ENCODE results near the gene NACAD.
A peak's percentile ranks its signal among the peaks of the same experiment; 100 is the strongest.

NACAD gene

DNA sequence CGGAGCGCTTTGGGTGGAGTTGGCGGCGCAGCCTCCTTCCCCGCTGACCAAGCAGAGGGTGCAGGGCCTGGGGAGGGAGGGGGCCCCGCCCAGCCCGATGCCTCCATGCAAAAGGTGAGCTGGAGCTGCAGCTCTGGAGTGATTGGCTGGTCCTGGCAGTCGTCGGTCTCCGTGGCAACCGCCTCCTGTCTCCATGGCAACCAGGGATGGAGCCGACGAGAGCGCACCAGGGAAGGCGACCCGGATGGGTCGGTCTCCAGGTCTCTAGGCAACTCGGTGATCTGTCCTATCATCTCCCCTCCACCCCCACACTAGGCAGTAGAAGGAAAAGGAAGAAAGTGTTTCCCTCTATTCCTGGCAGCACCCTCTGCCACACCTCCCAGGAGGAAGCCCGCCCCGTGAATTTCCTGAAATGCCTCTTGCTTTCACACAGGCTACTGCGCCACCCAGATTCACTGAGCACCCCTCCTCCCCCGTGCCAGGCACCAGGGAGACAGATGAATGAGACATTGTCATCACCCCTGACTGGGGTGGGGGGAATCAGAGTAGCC lies 647 bp upstream of the NACAD start:
- peak; percentile 78 to 99 (median 94) for DNase-seq

DNA sequence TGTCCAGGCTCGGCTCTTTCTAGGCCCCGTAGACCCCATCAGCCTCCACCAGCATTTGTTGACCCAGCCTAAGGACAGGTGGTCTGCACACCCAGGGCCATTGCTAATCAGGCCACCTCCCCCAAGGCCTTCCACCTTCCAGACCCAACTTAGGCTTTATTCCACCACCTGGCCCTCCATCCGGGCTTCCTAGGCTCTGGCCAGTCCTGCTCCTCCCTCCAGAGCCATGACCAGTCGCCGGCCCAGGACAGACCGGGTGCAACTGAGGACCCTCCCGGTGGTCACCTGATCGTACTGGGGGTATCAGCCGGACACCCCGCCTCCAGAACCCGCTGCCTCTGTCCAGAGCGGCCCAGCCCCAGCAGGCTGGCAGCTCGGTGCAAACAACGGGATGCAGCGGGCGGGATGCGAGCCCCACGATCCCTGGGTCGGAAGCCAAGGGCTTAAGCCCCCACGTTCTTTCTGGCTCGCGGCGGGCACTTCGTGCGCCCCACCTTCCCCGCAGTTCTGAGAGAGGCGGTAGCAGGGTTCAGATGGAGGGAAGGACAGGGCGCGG lies 545 bp downstream of the NACAD start:
- DNase-seq: peak in 8 of 51 donors; percentile 19 to 66 (median 32)

DNA sequence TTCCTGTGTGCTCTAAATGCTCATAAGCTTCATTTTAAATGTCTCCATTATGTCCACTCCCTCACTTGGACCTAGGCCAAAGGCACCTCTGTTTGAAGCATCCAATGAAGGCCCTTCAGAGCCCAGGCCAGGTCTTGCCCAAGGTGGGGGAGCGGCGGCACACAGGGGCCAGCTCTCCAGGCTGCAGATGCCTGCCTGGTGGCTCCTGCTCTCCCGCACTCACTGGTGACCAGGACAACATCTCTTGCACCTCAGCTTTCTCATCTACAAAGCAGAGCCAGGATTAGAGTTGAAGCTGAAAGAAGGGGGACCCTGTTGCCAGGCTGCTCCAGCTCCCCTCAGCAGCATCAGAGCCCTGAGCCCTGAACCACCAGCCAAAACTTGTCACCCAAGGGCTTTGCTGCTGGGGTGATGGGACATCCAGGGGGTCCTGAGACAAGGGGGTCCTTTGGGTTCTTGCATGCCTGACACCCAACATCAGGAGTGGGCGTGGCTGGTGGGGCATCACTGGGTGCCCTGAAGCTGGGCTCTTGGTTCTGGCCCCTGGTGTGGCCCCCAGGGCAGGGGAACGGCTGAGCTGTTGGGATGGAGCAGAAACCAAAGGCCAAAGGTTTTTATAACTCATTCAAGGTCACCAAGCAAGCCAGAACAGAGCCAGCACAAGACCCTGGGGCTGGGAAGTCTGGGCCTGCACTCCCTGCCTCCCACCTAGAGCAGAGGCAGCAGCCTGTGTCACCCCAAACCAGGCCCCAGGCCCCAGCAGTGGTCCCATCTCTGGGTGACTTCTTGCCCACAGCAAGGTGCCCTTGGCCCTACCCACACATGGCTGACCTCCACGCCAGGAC lies 1.2 kb downstream of the NACAD start:
- peak in 1 of 51 donors; percentile 15 for DNase-seq

DNA sequence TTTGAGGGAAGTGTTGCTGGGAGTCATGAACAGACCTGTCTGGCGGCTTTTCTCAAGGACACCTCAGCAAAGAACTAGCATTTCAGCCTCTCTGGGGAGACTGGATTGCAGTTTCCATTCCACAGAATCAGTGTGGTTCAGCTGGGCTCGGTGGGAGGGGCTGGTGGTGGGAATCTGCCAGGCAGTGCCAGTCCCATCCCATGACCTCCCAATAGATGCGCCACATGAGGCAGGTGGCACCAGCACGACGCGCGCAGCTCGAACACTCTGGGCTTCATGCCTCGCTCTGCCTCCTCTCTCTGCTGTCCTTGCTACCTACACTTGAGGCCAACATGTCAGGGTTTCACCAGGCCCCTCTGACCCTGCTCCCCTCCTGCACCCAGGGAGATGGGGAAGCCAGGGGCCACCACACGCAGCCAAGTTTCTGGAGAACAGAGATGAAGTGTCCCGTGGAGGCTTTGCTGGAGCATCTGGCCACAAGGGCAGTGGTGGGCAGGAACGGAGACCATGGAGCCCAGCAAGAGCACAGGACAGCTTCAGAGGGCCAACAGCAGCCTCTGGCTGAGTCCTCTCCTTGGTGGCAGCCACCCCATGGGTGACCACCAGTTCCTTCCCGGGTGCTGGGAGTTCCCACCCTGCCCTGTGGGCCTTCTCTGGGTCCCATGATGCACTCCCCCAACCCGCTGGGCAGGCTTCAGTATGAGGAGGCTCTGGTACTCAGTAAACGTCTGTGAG lies 2.3 kb downstream of the NACAD start:
- DNase-seq: peak in 40 of 51 donors; percentile 4 to 92 (median 64)

DNA sequence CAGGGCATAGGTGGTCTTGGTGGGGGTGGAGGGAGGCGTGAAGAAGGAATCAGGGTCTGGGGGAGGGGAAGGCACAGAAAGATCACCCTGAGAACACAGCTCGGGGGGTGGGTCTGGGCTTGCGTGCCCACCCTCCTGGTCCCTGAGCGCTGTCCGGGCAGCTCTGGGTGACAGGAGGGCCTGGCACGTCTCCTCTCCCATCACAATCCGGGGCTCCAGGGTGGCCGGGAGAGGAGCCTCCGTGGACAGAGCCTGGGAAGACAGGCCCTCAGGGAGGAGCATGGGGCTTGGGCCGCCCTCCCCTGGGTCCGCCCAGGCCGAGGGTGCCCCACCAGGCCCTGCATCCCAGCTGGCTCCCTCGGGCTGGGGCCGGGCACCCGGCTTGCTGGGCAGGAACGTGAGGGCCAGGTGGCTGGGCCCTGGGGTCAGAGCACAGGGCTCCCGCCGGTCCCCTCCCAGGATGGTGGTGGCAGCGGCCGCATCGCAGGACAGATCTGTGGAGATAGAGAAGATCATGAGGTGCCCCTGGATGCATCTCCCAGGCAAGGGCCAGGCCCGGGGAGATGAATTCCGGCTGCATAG lies 3.1 kb downstream of the NACAD start:
- peak in 1 of 51 donors; percentile 24 for DNase-seq

DNA sequence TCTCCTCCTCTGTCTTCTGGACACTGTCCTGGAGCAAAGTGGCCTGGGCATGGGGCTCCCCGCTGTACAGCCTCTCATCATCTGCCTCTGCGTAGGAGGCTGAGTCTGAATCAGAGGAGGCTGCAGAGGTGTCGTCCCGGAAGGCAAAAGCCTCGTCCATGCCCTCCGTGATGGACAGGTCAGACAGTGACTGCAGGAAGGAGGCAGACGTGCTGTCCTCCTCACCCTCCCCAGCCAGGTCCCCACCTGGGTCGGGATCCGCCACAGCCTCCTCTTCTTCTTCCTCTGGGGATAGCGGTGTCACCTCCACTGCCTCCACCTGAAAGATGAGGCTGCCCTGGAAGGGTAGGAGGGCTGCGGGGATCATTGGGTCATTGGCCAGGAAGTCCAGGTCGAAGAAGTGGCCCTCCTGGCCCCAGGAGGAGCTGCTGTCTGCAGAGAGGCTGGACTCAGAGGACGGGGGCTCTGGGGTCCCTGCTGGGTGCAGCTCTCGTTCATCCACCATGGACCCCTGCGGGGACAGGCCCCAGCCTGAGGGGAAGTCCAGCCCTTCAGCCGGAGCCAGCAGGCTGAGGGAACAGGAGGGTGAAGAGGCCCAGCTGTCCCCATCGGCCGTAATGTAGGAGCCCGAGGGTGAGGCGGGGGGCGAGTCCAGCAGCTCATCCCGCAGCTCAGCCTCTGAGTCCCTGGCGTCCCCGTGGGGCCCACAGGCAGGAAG lies 3.7 kb downstream of the NACAD start:
- DNase-seq: no peak

DNA sequence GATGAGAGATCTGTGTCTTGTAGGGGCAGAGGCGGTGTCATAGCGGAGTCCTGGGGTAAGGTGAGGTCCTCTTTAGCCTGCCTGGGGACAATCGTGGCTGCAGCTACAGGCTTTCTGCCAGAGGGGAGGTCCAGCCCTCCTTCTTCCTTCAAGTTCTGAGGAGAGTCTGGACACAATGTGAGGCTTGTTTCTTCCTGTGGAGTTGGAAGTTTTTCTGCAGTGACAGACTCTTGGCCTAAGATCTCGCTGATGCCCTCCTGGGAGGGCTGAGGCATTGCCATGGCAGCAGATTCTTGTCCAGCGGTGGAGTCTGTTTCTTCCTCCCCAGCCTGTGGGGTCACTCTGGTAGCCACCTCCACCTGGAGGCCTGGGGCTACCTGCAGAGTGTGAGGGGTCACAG lies 4.4 kb downstream of the NACAD start:
- no peak for DNase-seq

DNA sequence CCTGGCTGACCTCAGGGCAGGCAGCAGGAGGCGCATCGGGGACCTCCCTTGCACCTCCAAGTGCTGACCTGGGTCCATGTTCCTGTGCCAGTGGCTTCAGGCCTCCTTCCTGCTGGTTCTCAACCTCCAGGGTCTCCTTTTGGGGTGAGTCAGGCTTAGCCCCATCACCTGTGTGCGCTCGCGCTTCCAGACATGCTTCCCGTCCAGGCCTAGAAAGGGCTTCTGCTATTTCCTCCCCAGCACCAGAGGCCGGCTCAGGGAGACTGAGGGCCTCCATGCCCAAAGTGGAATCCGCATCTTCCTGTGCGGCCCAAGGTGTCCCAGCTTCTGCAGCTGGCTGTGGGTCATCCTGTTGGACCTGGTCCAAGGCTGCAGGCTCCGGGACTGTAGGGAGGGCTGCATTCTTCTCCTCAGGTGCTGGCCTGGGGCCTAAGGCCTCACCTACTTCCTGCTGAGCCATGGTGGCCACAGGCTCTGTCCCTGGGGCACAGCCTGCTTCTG lies 5.9 kb downstream of the NACAD start:
- DNase-seq: no peak

DNA sequence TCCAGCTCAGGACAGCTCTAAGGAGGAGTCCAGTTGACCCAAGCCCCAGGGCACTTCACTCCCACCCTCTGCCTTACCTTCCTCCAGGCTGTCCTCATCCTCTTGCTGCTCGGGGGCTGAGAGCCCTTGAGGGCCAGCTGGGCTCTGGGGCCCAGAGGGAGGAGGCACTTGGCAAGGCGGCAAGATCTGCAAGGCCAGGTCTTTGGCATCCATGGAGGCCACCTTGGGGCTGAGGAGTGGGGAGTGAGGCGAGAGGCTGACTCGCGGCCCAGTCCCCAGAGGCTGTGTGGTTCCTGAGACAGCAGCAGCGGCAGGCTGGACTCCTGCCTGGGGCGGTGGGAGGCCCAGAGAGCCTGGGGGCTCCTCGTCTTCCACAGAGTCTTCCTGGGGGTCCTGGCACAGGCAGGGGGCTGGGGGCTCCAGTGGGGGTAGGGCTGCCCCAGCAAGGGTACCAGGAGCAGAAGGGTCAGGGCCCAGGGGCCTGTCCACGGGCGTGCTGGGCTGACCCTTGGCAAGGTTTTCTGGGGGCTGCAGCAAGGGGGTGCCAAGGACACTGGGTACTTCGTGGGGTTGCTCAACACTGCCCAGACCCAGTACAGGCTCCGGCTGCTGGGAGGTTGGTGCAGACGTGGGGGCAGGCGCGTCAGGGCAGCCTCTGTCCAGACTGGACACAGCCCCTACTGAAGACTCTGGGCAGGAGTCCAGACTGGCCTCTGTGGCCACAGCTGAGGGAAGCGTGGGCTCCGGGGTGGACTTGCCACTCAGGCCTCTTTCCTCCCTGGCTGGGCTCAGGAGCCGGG lies 6.5 kb downstream of the NACAD start:
- DNase-seq: peak in 40 of 51 donors; percentile 5 to 88 (median 54)

DNA sequence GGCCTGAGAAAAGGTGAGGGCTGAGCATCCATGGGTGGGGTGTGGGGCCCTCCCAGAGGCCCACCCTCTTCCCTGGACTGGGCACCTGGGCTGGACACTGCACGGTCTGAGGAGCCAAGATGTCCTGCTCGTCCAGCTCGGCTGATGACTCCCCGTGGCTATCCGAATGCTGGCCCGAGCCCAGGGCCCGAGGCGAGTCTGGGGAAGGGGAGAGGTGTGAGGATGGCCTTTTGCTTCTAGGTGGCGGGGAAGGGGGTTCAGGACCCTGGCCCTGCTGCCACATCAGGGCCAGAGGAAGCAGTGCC lies 7.1 kb downstream of the NACAD start:
- DNase-seq: no peak

DNA sequence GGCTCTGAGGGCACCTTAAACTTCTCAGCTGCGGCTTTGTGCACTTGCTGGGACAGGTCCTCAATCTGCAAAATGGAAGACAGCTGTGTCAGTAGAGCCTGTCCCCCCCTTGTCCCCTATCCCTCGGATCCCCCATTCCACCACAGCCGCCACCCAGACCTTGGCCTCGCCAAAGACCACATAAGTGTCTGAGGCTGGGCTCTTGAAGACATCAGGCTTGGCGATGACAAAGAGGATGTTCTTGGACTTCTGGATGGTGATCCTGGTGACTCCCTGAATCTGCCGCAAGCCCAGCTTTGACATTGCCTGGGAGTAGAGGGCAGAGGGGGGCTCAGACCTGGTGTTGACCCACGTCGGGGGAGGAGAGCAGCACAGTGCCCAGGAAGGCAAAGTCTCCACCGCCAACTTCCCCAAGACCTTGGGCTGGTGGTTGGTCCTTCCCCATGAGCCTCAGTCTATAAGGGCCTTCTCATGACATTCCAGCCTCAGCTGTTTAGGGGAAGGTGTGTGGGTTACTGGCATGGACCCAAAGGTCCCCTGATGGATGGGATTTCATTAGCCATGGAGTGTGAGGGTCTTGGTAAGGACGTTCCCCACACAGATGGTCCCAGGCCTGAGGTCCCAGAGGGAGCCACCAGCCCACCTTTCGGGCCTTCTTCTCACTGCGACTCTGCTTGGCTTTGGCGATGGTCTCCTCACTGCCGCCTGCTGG lies 7.7 kb downstream of the NACAD start:
- DNase-seq: no peak

DNA sequence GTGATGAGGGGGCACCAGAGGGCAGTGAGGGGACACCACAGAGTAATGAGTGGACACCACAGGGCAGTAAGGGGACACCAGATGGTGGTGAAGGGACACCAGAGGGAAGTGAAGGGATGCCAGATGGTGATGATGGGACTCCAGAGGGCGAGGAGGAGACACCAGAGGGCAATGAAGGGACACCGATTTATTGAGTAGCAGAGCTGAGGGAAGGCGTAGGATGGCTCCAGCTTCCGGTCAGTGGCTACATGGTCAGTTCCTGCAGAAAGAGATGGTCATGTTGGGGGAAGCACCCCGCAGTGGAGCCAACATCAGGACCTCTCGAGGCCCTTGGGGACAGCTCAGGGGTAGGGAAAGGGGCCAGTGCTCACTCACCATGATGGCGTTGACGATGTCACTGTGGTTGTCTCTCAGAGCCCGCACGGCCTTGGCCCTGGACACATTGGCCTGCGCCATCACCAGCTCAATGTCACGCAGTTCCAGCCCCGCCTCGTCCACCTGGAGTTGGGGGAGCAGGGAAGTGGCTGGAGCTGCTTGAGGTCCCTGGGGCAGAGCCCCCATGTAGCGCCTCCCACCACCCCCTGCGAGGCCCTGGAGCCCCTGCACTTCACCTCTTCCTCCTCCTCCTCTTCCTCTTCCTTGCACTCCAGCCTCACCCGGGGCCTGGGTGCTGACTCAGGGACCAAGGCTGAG lies 8.4 kb downstream of the NACAD start:
- no peak for DNase-seq

DNA sequence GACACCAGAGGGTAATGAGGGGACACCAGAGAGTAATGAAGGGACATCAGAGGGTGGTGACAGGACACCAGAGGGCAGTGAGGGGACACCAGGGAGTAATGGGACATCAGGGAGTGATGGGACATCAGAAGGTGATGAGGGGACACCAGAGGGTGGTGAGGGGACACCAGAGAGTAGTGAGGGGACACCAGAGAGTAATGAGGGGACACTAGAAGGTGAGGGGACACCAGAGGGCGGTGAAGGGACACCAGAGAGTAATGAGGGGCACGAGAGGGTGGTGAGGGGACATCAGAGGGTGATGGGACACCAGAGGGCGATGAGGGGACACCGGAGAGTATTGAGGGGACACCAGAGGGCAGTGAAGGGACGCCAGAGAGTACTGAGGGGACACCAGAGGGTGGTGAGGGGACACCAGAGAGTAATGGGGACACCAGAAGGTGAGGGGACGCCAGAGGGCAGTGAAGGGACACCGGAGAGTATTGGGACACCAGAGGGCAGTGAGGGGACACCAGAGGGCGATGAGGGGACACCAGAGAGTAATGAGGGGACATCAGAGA lies 10.6 kb downstream of the NACAD start:
- peak in 1 of 51 donors; percentile 28 for DNase-seq

DNA sequence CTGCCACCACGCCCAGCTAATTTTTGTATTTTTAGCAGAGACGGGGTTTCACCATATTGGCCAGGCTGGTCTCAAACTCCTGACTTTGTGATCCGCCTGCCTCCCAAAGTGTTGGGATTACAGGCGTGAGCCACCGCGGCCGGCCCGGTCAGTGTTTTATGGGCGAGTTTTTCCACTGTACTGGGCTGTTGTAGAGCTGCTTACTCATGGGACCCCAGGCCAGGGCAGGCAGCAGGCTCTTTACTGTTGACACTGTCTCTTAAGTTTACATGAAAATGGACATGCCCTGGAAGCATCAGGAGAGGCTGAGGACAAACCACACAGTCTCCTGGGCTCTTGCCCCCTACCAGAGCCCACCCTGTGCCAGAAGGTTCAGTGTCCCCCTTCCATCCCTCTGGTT lies 11.2 kb downstream of the NACAD start:
- DNase-seq: no peak

DNA sequence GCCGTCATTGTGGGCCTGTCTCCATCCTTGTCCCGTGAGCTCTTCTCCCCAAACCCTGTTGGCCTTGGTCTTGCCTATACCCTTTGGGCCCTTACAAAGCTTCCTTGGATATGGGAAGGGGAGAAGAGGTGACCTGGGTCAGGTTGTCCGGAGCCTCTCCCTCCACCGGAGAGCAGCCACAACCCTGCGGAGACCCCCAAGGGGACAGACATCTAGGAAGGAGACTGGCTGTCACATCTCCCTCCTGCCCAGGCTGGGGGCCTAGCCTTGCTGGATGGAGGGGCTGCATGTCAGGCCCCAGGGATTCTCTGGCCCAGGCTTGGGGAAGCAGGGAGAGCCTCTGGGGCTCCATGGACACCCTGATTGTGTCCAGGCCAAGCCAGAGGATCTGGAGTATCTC lies 11.8 kb downstream of the NACAD start:
- no peak for DNase-seq

DNA sequence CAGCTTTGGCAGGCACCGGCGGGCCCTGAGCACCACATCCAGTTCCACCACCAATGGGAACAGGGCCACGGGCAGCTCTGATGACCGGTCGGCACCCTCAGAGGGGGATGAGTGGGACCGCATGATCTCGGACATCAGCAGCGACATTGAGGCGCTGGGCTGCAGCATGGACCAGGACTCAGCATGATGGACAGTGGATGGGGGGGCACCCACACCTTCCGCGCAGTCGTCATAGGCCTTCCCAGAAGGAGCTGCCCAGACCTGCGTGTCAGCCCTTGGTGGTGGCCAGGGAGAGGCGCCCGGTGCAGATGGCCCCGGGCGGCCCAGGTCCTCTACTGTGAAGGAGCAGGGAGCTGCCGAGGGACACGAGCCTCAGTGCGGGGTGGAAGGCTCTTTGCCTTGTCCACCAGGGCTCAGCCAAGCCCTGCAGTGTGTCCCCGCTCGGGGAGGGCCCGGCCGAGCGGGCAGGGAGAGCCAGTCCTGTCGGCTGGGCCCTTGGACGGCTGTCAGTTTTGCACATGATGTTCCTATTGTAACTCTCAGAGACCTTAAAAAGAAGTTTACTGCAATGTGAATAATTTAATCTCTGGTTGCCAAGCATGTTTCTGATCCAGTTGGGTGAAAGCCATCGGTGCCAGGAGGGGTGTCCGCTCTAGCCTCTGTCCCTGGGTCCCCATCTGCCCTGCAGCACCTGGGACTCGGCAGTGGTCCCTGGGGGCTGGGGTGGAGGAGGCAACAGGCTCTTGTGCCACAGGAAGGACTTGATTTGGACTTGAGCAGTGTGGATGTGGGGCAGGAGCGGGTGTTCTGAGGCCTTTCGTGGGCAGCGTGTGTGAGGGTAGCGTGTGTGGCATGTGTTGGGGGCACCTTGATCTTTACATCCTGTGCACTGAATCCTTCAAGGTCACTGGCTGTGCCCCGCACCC lies 12.6 kb downstream of the NACAD start:
- peak in 1 of 51 donors; percentile 35 for DNase-seq

DNA sequence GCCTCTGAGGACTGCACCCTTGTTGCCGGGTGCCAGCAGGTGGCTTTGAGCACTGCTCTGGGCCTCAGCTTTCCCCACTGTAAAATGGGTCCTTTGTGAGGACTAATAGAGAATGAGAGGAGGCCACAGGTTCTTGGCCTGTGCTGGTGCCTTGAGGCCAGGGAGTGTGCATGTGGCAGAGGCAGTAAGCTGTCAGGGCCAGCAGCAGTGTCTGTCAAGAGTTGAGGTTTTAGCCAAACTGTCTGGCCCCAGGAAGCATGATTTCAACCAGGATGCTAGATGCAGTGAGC lies 13.5 kb downstream of the NACAD start:
- no peak for DNase-seq
